SJSA1 (cell line): ENCODE measurements around the gene TOLLIP. TPM values are rescaled to one million over a fixed set of nuclear protein-coding genes. Genes with fewer than 3 reads are reported as not detected.

Source experiments
- DNase-seq, 2 experiments: peaks; one replicate each; pipeline ENCODE4 v3.0.0-alpha.2; 2015 to 2020; ENCODE audit warnings: low spot score in 2 of 2, low read depth in 1 of 2
- H3K27ac ChIP-seq: fragments of 250-450 bp; sonication (Bioruptor Pico); 2 replicates; pipeline ENCODE4 v1.5.1; 2020; ENCODE audit warnings: mild to moderate bottlenecking, moderate library complexity
- H3K27me3 ChIP-seq: fragments of 250-450 bp; sonication (Bioruptor Pico); replicated peaks from 2 replicates; pipeline ENCODE4 v1.5.1; 2020; ENCODE audit warnings: mild to moderate bottlenecking, moderate library complexity
- H3K36me3 ChIP-seq: fragments of 250-450 bp; sonication (Bioruptor Pico); 2 replicates; pipeline ENCODE4 v1.5.1; 2020; ENCODE audit warnings: mild to moderate bottlenecking
- H3K4me1 ChIP-seq: fragments of 250-450 bp; sonication (Bioruptor Pico); replicated peaks from 2 replicates; pipeline ENCODE4 v1.6.1; 2021; ENCODE audit warnings: mild to moderate bottlenecking
- H3K4me3 ChIP-seq: fragments of 250-450 bp; sonication (Bioruptor Pico); 2 replicates; pipeline ENCODE4 v1.5.1; 2020; ENCODE audit warnings: mild to moderate bottlenecking
- H3K9me3 ChIP-seq: fragments of 250-450 bp; sonication (Bioruptor Pico); replicated peaks from 2 replicates; pipeline ENCODE4 v1.5.1; 2020; ENCODE audit warnings: mild to moderate bottlenecking
- total RNA-seq: library from RNA; depleted of rRNA; stranded (reverse); fragments of >200 nt; shearing (Covaris generic); gene quantifications from 2 replicates; pipeline ENCODE4 v1.2.3, GENCODE V29; 2014

Gene TOLLIP
- total RNA-seq, 1 experiment from 2014 or later, result 18.8 TPM

- Histone ChIP-seq H3K27ac (no peak overlapping the region), H3K36me3 (no peaks in the 10 kb centered on the region), H3K27me3 (no peaks in the 10 kb centered on the region), H3K9me3 (no peaks in the 10 kb centered on the region), H3K4me1 (peaks cover 16% of the 10 kb centered on the region), H3K4me3 (no peak overlapping the region)
- DNase-seq, result no peak
Observed at GRCh38 chr11:1337647-1338007, 28.2 kb upstream of the TOLLIP start.

- peaks cover 16% of the 10 kb centered on the region for H3K4me1 ChIP-seq
- DNase-seq, result no peak
- no peaks in the 10 kb centered on the region for H3K36me3 ChIP-seq
- no peak overlapping the region for H3K4me3 ChIP-seq
- no peaks in the 10 kb centered on the region for H3K27me3 ChIP-seq
- H3K27ac ChIP-seq, result no peak overlapping the region
- H3K9me3 ChIP-seq, result no peaks in the 10 kb centered on the region
Observed at GRCh38 chr11:1336836-1337646, 27.6 kb upstream of the TOLLIP start.

- no peaks in the 10 kb centered on the region for H3K27me3 ChIP-seq
- no peak overlapping the region for H3K27ac ChIP-seq
- peak overlapping the region; percentile 25 for H3K4me3 ChIP-seq
- peaks cover 16% of the 10 kb centered on the region for H3K4me1 ChIP-seq
- no peaks in the 10 kb centered on the region for H3K36me3 ChIP-seq
- H3K9me3 ChIP-seq, result no peaks in the 10 kb centered on the region
- DNase-seq, result no peak
Observed at GRCh38 chr11:1335811-1336761, 26.7 kb upstream of the TOLLIP start.

GRCh38 chr11:1335264-1335810, 25.9 kb upstream of the TOLLIP start:
- Histone ChIP-seq H3K27ac (no peak overlapping the region), H3K36me3 (no peaks in the 10 kb centered on the region), H3K9me3 (no peaks in the 10 kb centered on the region), H3K4me1 (peaks cover 16% of the 10 kb centered on the region), H3K4me3 (no peak overlapping the region; the same call in 1 of the 2 replicates), H3K27me3 (no peaks in the 10 kb centered on the region)
- DNase-seq, result no peak

- Histone ChIP-seq H3K36me3 (no peaks in the 10 kb centered on the region), H3K9me3 (no peaks in the 10 kb centered on the region), H3K4me3 (no peak overlapping the region), H3K4me1 (peaks cover 8% of the 10 kb centered on the region), H3K27ac (no peak overlapping the region), H3K27me3 (no peaks in the 10 kb centered on the region)
- no peak for DNase-seq
Observed at GRCh38 chr11:1333860-1334259, 24.4 kb upstream of the TOLLIP start.

GRCh38 chr11:1333091-1333772, 23.8 kb upstream of the TOLLIP start:
- no peaks in the 10 kb centered on the region for H3K9me3 ChIP-seq
- peaks cover 8% of the 10 kb centered on the region for H3K4me1 ChIP-seq
- no peak overlapping the region for H3K27ac ChIP-seq
- H3K27me3 ChIP-seq, result no peaks in the 10 kb centered on the region
- H3K36me3 ChIP-seq, result no peaks in the 10 kb centered on the region
- no peak for DNase-seq
- H3K4me3 ChIP-seq, result no peak overlapping the region

- DNase-seq, result no peak
- Histone ChIP-seq H3K4me3 (no peak overlapping the region), H3K27me3 (no peaks in the 10 kb centered on the region), H3K9me3 (no peaks in the 10 kb centered on the region), H3K27ac (no peak overlapping the region), H3K36me3 (no peaks in the 10 kb centered on the region), H3K4me1 (peaks cover 25% of the 10 kb centered on the region)
Observed at GRCh38 chr11:1330473-1330872, 21.0 kb upstream of the TOLLIP start.

GRCh38 chr11:1327064-1327460, 17.6 kb upstream of the TOLLIP start:
- Histone ChIP-seq H3K27me3 (no peaks in the 10 kb centered on the region), H3K9me3 (no peaks in the 10 kb centered on the region), H3K4me3 (no peak overlapping the region), H3K27ac (peak overlapping the region; percentile 24; the same call in 1 of the 2 replicates), H3K4me1 (peaks cover 23% of the 10 kb centered on the region), H3K36me3 (no peaks in the 10 kb centered on the region)
- no peak for DNase-seq

GRCh38 chr11:1326435-1327063, 17.1 kb upstream of the TOLLIP start:
- peak overlapping the region; percentile 51 for H3K27ac ChIP-seq
- H3K4me3 ChIP-seq, result no peak overlapping the region
- DNase-seq, result peak; percentile 64 to 66

GRCh38 chr11:1323774-1324173, 14.3 kb upstream of the TOLLIP start:
- no peaks in the 10 kb centered on the region for H3K9me3 ChIP-seq
- H3K36me3 ChIP-seq, result no peaks in the 10 kb centered on the region
- no peak for DNase-seq
- no peak overlapping the region for H3K4me3 ChIP-seq
- H3K4me1 ChIP-seq, result peaks cover 23% of the 10 kb centered on the region
- no peaks in the 10 kb centered on the region for H3K27me3 ChIP-seq
- H3K27ac ChIP-seq, result no peak overlapping the region

More at GRCh38 chr11:1326435-1327063, 17.1 kb upstream of the TOLLIP start:
- Histone ChIP-seq H3K27me3 (no peaks in the 10 kb centered on the region), H3K4me1 (peaks cover 23% of the 10 kb centered on the region), H3K36me3 (no peaks in the 10 kb centered on the region), H3K9me3 (no peaks in the 10 kb centered on the region)

- Histone ChIP-seq H3K36me3 (no peaks in the 10 kb centered on the region), H3K27me3 (no peaks in the 10 kb centered on the region), H3K27ac (no peak overlapping the region), H3K4me1 (no peaks in the 10 kb centered on the region), H3K4me3 (no peak overlapping the region), H3K9me3 (no peaks in the 10 kb centered on the region)
- no peak for DNase-seq
Observed at GRCh38 chr11:1317993-1318392, 8.6 kb upstream of the TOLLIP start.

GRCh38 chr11:1317432-1317831, 8.0 kb upstream of the TOLLIP start:
- DNase-seq, result no peak
- Histone ChIP-seq H3K4me3 (no peak overlapping the region), H3K27ac (no peak overlapping the region), H3K27me3 (no peaks in the 10 kb centered on the region), H3K4me1 (no peaks in the 10 kb centered on the region), H3K36me3 (no peaks in the 10 kb centered on the region), H3K9me3 (no peaks in the 10 kb centered on the region)
